Astrocyte (in vitro differentiated cells and primary cell): ENCODE data around the gene MCUB. TPM values are rescaled to one million over a fixed set of nuclear protein-coding genes. Genes with fewer than 3 reads are reported as not detected.
"Not testable (repeated sequence)": the region's sequence is repeated elsewhere in the genome, so short reads cannot be mapped to it uniquely, and the experiment has no call there.

Source experiments
- DNase-seq: peaks from one replicate; pipeline ENCODE4 v3.0.0-alpha.2; 2010; ENCODE audit warnings: low read depth
- FAIRE-seq: peaks from 2 replicates; lab custom pipeline; 2011; peaks lifted over from hg19 to GRCh38; lab: Jason Lieb, UNC
- H2AFZ ChIP-seq: 2 replicates; pipeline ENCODE4 v1.6.0; 2012; ENCODE audit warnings: low read depth, low read length, inconsistent platforms
- H3K27ac ChIP-seq: 2 replicates; pipeline ENCODE4 v1.5.1; 2011; ENCODE audit warnings: low read depth, low read length, inconsistent platforms
- H3K27me3 ChIP-seq: 2 replicates; pipeline ENCODE4 v1.6.0; 2011; ENCODE audit warnings: low read length, inconsistent platforms; ENCODE audit not compliant: insufficient read depth
- H3K36me3 ChIP-seq: 2 replicates; pipeline ENCODE4 v1.5.1; 2011; ENCODE audit warnings: low read length, inconsistent platforms; ENCODE audit not compliant: insufficient read depth
- H3K4me1 ChIP-seq: 2 replicates; pipeline ENCODE4 v1.5.1; 2011; ENCODE audit warnings: low read length, inconsistent platforms; ENCODE audit not compliant: insufficient read depth
- H3K4me2 ChIP-seq: 2 replicates; pipeline ENCODE4 v1.6.0; 2012; ENCODE audit warnings: low read length, inconsistent platforms
- H3K4me3 ChIP-seq: 2 replicates; pipeline ENCODE4 v1.5.1; 2011; ENCODE audit warnings: low read depth, mild to moderate bottlenecking, low read length, inconsistent platforms; ENCODE audit not compliant: insufficient read depth
- H3K79me2 ChIP-seq: 2 replicates; pipeline ENCODE4 v1.6.0; 2012; ENCODE audit warnings: mild to moderate bottlenecking, low read length, inconsistent platforms; ENCODE audit not compliant: insufficient read depth
- H3K9ac ChIP-seq: 2 replicates; pipeline ENCODE4 v1.6.0; 2012; ENCODE audit warnings: mild to moderate bottlenecking, low read length, inconsistent platforms
- H3K9me3 ChIP-seq: 2 replicates; pipeline ENCODE4 v1.5.1; 2012; ENCODE audit warnings: low read depth, mild to moderate bottlenecking, low read length, inconsistent platforms; ENCODE audit not compliant: insufficient read depth
- H4K20me1 ChIP-seq: 2 replicates; pipeline ENCODE4 v1.6.0; 2012; ENCODE audit warnings: low read length, inconsistent platforms; ENCODE audit not compliant: insufficient read depth
- H3K27ac Mint-ChIP-seq: one replicate; pipeline ENCODE4 v1.8.0; 2021; ENCODE audit warnings: mild to moderate bottlenecking, mixed read lengths; ENCODE audit not compliant: unreplicated experiment
- H3K27me3 Mint-ChIP-seq: one replicate; pipeline ENCODE4 v1.8.0; 2021; ENCODE audit warnings: low read depth, mixed read lengths; ENCODE audit not compliant: unreplicated experiment
- H3K36me3 Mint-ChIP-seq: one replicate; pipeline ENCODE4 v1.8.0; 2021; ENCODE audit warnings: low read depth, mixed read lengths; ENCODE audit not compliant: unreplicated experiment
- H3K4me1 Mint-ChIP-seq: one replicate; pipeline ENCODE4 v1.8.0; 2021; ENCODE audit warnings: low read depth, mixed read lengths; ENCODE audit not compliant: unreplicated experiment
- H3K4me3 Mint-ChIP-seq: one replicate; pipeline ENCODE4 v1.8.0; 2021; ENCODE audit warnings: mild to moderate bottlenecking, moderate library complexity, mixed read lengths; ENCODE audit not compliant: unreplicated experiment
- H3K9me3 Mint-ChIP-seq: one replicate; pipeline ENCODE4 v1.8.0; 2021; ENCODE audit warnings: mild to moderate bottlenecking, mixed read lengths; ENCODE audit not compliant: unreplicated experiment
- CTCF ChIP-seq: IDR thresholded peaks from 2 replicates; pipeline ENCODE4 v1.5.1; 2011; ENCODE audit warnings: low read depth, mild to moderate bottlenecking, inconsistent platforms, low read length, moderate library complexity; ENCODE audit not compliant: insufficient read depth
- EZH2 ChIP-seq: IDR thresholded peaks from 2 replicates; pipeline ENCODE4 v1.6.1; 2012; ENCODE audit warnings: mild to moderate bottlenecking, low read length, inconsistent platforms; ENCODE audit not compliant: insufficient read depth
- total RNA-seq: library from RNA; stranded (reverse); gene quantifications from 2 replicates; pipeline ENCODE4 v1.2.1, GENCODE V29; 2021

The MCUB gene
- total RNA-seq, 1 donor from 2014 or later: 12.6 TPM

GRCh38 chr4:109554971-109555370, 5.1 kb upstream of the MCUB start:
- FAIRE-seq: no peak
- no peak overlapping the region for H3K9ac ChIP-seq

GRCh38 chr4:109557433-109557832, 2.6 kb upstream of the MCUB start:
- H3K36me3 Mint-ChIP-seq: peaks cover 3% of the 10 kb centered on the region
- Histone ChIP-seq H2AFZ (no peak overlapping the region), H3K36me3 (no peaks in the 10 kb centered on the region), H3K4me1 (peaks cover 6% of the 10 kb centered on the region), H3K4me2 (no peak overlapping the region), H3K79me2 (peaks cover 4% of the 10 kb centered on the region), H3K9me3 (no peaks in the 10 kb centered on the region), H3K27ac (no peak overlapping the region), H3K4me3 (no peak overlapping the region), H3K9ac (no peak overlapping the region), H4K20me1 (no peaks in the 10 kb centered on the region), H3K27me3 (no peaks in the 10 kb centered on the region)
- DNase-seq (no peak), FAIRE-seq (no peak)
- H3K4me3 Mint-ChIP-seq: no peak overlapping the region
- H3K4me1 Mint-ChIP-seq: peaks cover 11% of the 10 kb centered on the region
- peaks cover 2% of the 10 kb centered on the region for H3K9me3 Mint-ChIP-seq
- no peaks in the 10 kb centered on the region for H3K27me3 Mint-ChIP-seq
- TF ChIP-seq CTCF: no peak
- TF ChIP-seq EZH2: no peak
- H3K27ac Mint-ChIP-seq: no peak overlapping the region

More at GRCh38 chr4:109554971-109555370, 5.1 kb upstream of the MCUB start:
- Histone ChIP-seq H2AFZ (no peak overlapping the region), H3K4me3 (no peak overlapping the region), H3K4me2 (no peak overlapping the region), H3K4me1 (peaks cover 3% of the 10 kb centered on the region), H3K36me3 (no peaks in the 10 kb centered on the region), H3K9me3 (no peaks in the 10 kb centered on the region), H3K79me2 (no peaks in the 10 kb centered on the region), H3K27ac (no peak overlapping the region), H3K27me3 (no peaks in the 10 kb centered on the region), H4K20me1 (no peaks in the 10 kb centered on the region)
- no peaks in the 10 kb centered on the region for H3K27me3 Mint-ChIP-seq
- H3K4me3 Mint-ChIP-seq: no peak overlapping the region
- DNase-seq: peak; percentile 2
- H3K9me3 Mint-ChIP-seq: peaks cover 2% of the 10 kb centered on the region
- H3K27ac Mint-ChIP-seq: no peak overlapping the region
- TF ChIP-seq EZH2: no peak
- H3K4me1 Mint-ChIP-seq: peaks cover 4% of the 10 kb centered on the region
- peaks cover 3% of the 10 kb centered on the region for H3K36me3 Mint-ChIP-seq

- H3K4me1 ChIP-seq, H3K36me3 ChIP-seq, FAIRE-seq, H3K27me3 ChIP-seq, H3K27ac ChIP-seq, H4K20me1 ChIP-seq, H3K9me3 ChIP-seq, DNase-seq, H3K36me3 Mint-ChIP-seq, H3K9me3 Mint-ChIP-seq, H3K4me3 ChIP-seq, H3K27ac Mint-ChIP-seq, H2AFZ ChIP-seq, H3K4me2 ChIP-seq, H3K9ac ChIP-seq, H3K27me3 Mint-ChIP-seq, H3K79me2 ChIP-seq: not testable (repeated sequence)
- Mint-ChIP-seq H3K4me3 (peak overlapping the region; percentile 69), H3K4me1 (peaks cover 11% of the 10 kb centered on the region)
These were observed 2.0 kb upstream of the MCUB start for GRCh38 chr4:109558095-109558494.
